ENCODE measurements around the gene ODC1.

ODC1 gene

DNA sequence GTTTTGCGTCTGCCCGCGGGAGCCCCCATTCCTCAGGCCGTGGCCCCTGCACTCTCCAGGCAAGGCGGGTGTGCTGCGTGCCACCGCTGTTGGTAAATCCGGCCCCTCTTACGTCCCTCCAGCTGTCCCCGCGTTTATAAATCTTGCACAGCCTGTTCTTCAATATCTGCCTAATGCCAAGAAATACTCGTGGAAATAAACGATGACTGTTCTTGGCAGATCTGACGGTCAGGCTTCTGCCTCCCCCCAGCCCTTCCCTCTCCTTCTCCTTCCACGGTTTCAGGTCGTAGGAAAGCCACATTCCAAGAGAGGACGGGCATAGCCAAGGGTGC lies 20.5 kb downstream of the ODC1 start:
- Histone ChIP-seq H3K4me1 (ENCODE audit: control insufficient read depth in 2 of 2, insufficient read depth in 2 of 2, low read length in 2 of 2) (peaks cover 15 to 30% of the 10 kb centered on the region in 2 donors), H3K27me3 (ENCODE audit: control insufficient read depth in 2 of 2, insufficient read depth in 2 of 2, low read length in 2 of 2) (no peaks in the 10 kb centered on the region), H3K36me3 (ENCODE audit: control insufficient read depth in 2 of 2, insufficient read depth in 2 of 2, low read length in 2 of 2) (peaks cover 24 to 28% of the 10 kb centered on the region in 2 donors), H3K9ac (ENCODE audit: low read depth in 1 of 2, low read length in 2 of 2) (no peak overlapping the region), H3K27ac (ENCODE audit: low read depth in 2 of 2, low read length in 2 of 2) (no peak overlapping the region), H3K9me3 (ENCODE audit: control insufficient read depth in 2 of 2, low read length in 2 of 2) (no peaks in the 10 kb centered on the region), H3K4me3 (ENCODE audit: low read length in 2 of 2) (no peak overlapping the region)

DNA sequence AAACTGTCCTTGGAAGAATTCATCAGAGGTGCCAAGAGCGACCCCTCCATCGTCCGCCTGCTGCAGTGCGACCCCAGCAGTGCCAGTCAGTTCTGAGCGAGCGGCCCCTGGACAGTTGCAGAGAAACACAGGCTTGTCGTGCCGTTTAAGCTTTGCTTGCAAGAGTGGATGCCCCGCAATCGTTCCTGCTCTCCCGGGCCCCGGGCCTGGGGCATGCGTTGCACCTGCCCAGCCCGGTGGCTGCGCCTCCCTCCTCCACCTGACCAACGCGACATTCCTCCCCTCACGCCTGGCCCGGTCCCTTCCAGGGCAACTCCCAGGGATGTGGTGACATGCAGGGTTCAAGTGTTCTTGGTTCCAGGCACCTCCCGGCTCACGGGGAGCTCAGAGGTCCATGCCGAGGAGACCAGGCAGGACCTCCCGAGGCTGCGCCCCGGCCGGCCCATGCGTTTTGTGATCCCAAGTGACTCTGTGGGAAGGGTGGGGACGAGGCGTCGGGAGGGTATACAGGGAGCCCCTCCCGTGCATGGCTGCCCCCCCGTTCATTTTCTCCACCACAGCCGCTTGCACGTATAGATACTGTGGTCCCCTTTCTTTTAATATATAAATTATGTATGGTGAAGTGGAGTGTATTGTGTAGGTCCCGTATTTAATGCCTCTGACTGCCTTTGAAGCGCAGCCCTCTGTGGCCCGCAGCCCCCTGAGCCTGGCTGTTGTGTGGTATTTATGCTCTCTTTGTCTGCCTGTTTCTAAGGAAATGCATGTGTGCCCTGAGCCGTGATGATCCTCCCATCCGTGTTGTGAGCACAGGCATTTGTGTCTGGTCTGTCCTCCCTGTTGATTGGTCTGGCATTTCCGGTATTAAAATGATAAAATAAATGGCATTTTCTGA lies 21.2 kb downstream of the ODC1 start:
- no peak overlapping the region for H3K9ac ChIP-seq (ENCODE audit: low read depth in 1 of 2, low read length in 2 of 2)
- H3K27ac ChIP-seq (ENCODE audit: low read depth in 2 of 2, low read length in 2 of 2): no peak overlapping the region
- no peaks in the 10 kb centered on the region for H3K9me3 ChIP-seq (ENCODE audit: control insufficient read depth in 2 of 2, low read length in 2 of 2)
- peaks cover 31 to 35% of the 10 kb centered on the region in 2 donors for H3K36me3 ChIP-seq (ENCODE audit: control insufficient read depth in 2 of 2, insufficient read depth in 2 of 2, low read length in 2 of 2)
- H3K4me3 ChIP-seq (ENCODE audit: low read length in 2 of 2): no peak overlapping the region
- H3K4me1 ChIP-seq (ENCODE audit: control insufficient read depth in 2 of 2, insufficient read depth in 2 of 2, low read length in 2 of 2): peaks cover 12 to 26% of the 10 kb centered on the region in 2 donors
- no peaks in the 10 kb centered on the region for H3K27me3 ChIP-seq (ENCODE audit: control insufficient read depth in 2 of 2, insufficient read depth in 2 of 2, low read length in 2 of 2)

DNA sequence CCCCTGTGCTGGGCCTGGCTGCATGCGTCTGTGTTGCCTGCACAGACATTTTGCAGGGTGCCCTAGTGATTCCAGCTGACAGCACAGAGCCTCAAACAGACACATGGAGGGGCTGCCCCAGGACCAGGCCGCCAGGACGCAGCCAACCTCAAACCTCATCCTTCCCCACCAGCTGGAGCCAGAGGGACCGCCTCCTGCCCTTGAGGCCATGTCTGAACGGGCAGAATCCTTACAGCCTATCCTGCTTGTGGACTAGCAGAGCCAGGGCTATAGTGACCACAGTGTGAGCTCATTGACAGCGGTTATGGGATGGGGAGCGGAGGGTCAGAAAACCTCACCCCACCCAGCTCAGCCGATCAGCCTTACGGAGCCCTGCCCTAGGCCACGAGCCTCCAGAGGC lies 22.4 kb downstream of the ODC1 start:
- H3K9me3 ChIP-seq (ENCODE audit: control insufficient read depth in 2 of 2, low read length in 2 of 2): no peaks in the 10 kb centered on the region
- H3K27me3 ChIP-seq (ENCODE audit: control insufficient read depth in 2 of 2, insufficient read depth in 2 of 2, low read length in 2 of 2): no peaks in the 10 kb centered on the region
- no peak overlapping the region for H3K4me3 ChIP-seq (ENCODE audit: low read length in 2 of 2)
- peaks cover 32 to 43% of the 10 kb centered on the region in 2 donors for H3K36me3 ChIP-seq (ENCODE audit: control insufficient read depth in 2 of 2, insufficient read depth in 2 of 2, low read length in 2 of 2)
- H3K9ac ChIP-seq (ENCODE audit: low read depth in 1 of 2, low read length in 2 of 2): no peak overlapping the region
- H3K4me1 ChIP-seq (ENCODE audit: control insufficient read depth in 2 of 2, insufficient read depth in 2 of 2, low read length in 2 of 2): peaks cover 3 to 14% of the 10 kb centered on the region in 2 donors
- H3K27ac ChIP-seq (ENCODE audit: low read depth in 2 of 2, low read length in 2 of 2): no peak overlapping the region

DNA sequence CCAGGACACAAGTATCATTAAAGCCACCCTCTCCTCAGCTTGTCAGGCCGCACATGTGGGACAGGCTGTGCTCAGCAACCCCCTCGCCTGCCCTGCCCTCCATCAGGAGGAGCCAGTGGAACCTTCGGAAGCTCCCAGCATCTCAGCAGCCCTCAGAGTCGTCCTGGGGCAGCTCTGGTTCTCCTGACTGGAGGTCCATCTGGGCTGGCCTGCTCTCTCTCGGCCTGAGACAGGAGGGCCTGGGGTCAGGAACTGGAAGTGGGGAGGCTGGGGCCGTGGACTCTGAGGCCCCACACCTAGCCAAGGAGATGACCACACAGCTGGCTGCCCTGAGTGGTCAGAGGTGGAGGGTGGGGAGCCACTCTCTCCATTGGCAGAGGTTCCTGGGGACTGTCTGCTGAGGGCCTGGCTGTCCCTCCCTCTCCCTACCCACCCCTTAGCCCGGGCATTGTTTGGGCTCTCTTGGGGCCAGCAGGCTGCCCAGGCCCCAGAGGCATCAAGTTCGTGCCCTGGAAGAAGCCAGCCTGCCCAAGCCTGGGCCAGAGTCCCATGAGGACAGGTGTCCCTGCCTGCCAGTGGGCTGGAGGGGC lies 23.1 kb downstream of the ODC1 start:
- H3K27ac ChIP-seq (ENCODE audit: low read depth in 2 of 2, low read length in 2 of 2): no peak overlapping the region
- H3K36me3 ChIP-seq (ENCODE audit: control insufficient read depth in 2 of 2, insufficient read depth in 2 of 2, low read length in 2 of 2): peaks cover 35 to 43% of the 10 kb centered on the region in 2 donors

DNA sequence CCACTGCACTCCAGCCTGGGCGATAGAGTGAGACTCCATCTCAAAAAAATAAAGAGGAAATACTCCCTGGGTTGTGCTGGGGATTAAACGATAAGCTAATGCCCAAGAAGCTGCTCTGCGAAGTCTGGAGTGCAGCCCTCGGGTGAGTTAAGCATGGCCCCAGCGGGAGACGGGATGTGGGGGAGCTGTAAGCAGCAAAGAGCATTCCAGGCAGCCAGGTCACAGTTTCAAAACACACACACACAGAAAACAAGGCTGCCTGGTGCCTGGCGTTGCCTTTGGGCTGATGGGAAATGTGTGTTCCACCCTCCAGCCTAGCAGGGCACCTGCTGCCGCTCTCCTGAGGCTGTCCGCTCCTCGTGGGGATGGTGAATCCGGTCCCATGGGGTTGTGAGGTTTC lies 24.1 kb downstream of the ODC1 start:
- no peak overlapping the region for H3K9ac ChIP-seq (ENCODE audit: low read depth in 1 of 2, low read length in 2 of 2)
- H3K4me3 ChIP-seq (ENCODE audit: low read length in 2 of 2): no peak overlapping the region
- H3K4me1 ChIP-seq (ENCODE audit: control insufficient read depth in 2 of 2, insufficient read depth in 2 of 2, low read length in 2 of 2): peaks cover 3 to 6% of the 10 kb centered on the region in 2 donors
- no peak overlapping the region for H3K27ac ChIP-seq (ENCODE audit: low read depth in 2 of 2, low read length in 2 of 2)
- H3K9me3 ChIP-seq (ENCODE audit: control insufficient read depth in 2 of 2, low read length in 2 of 2): no peaks in the 10 kb centered on the region
- H3K36me3 ChIP-seq (ENCODE audit: control insufficient read depth in 2 of 2, insufficient read depth in 2 of 2, low read length in 2 of 2): peaks cover 38 to 43% of the 10 kb centered on the region in 2 donors
- H3K27me3 ChIP-seq (ENCODE audit: control insufficient read depth in 2 of 2, insufficient read depth in 2 of 2, low read length in 2 of 2): no peaks in the 10 kb centered on the region

More for the DNA sequence above, 23.1 kb downstream of the ODC1 start:
- Histone ChIP-seq H3K9me3 (ENCODE audit: control insufficient read depth in 2 of 2, low read length in 2 of 2) (no peaks in the 10 kb centered on the region), H3K9ac (ENCODE audit: low read depth in 1 of 2, low read length in 2 of 2) (no peak overlapping the region), H3K4me3 (ENCODE audit: low read length in 2 of 2) (no peak overlapping the region), H3K27me3 (ENCODE audit: control insufficient read depth in 2 of 2, insufficient read depth in 2 of 2, low read length in 2 of 2) (no peaks in the 10 kb centered on the region), H3K4me1 (ENCODE audit: control insufficient read depth in 2 of 2, insufficient read depth in 2 of 2, low read length in 2 of 2) (peaks cover 3 to 8% of the 10 kb centered on the region in 2 donors)

DNA sequence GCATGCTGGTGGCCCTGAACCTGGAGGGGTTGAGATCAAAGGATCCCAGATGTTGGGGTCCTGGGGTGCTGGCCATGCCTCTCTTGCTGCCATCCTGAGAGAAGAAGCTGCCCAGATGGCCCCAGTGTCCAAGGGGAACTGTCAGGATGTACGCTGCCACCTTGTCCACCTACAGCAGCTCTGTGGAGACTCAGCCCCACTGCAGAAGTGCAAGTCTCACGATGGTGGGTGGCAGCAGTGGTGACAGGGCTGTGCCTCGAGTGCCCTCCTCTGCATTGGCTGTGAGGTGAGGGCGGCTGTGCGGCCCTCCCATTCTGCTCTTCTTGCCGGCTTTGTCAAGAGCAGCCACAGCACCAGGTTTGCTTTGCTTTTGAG lies 24.7 kb downstream of the ODC1 start:
- no peak overlapping the region for H3K4me3 ChIP-seq (ENCODE audit: low read length in 2 of 2)
- peaks cover 38 to 43% of the 10 kb centered on the region in 2 donors for H3K36me3 ChIP-seq (ENCODE audit: control insufficient read depth in 2 of 2, insufficient read depth in 2 of 2, low read length in 2 of 2)
- H3K4me1 ChIP-seq (ENCODE audit: control insufficient read depth in 2 of 2, insufficient read depth in 2 of 2, low read length in 2 of 2): peaks cover 1 to 4% of the 10 kb centered on the region in 2 donors
- H3K9ac ChIP-seq (ENCODE audit: low read depth in 1 of 2, low read length in 2 of 2): no peak overlapping the region
- H3K27ac ChIP-seq (ENCODE audit: low read depth in 2 of 2, low read length in 2 of 2): no peak overlapping the region
- H3K9me3 ChIP-seq (ENCODE audit: control insufficient read depth in 2 of 2, low read length in 2 of 2): no peaks in the 10 kb centered on the region
- H3K27me3 ChIP-seq (ENCODE audit: control insufficient read depth in 2 of 2, insufficient read depth in 2 of 2, low read length in 2 of 2): no peaks in the 10 kb centered on the region

DNA sequence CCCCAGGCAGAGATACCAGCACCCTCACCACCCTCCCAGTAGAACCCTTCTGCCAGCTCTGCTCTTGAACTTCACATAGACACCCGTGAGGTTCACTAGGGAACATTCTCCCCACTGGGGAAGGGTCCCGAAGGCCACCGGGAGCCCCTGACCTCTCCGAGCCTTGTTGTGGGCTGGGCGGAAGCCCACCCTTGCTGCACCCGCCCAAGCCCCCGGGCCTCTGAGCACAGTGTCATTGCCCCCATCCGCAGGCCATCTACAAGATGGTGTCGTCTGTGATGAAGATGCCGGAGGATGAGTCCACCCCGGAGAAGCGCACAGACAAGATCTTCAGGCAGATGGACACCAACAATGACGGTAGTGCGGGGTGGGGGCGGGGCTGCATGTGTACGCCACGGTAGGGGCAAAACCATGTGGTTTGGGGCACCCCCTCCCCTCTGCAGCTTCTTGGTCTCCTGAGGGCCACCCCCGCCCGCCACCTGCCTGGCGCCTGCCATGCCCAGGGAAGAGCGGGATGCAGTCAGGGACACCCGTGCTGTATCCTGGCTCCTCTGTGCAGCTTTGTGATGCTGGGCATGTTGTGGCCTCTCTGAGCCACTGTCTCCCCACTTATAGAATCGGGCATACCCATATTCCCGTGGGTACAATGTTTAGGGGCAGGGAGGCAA lies 25.3 kb downstream of the ODC1 start:
- peaks cover 0 to 3% of the 10 kb centered on the region in 2 donors for H3K4me1 ChIP-seq (ENCODE audit: control insufficient read depth in 2 of 2, insufficient read depth in 2 of 2, low read length in 2 of 2)
- H3K36me3 ChIP-seq (ENCODE audit: control insufficient read depth in 2 of 2, insufficient read depth in 2 of 2, low read length in 2 of 2): peaks cover 37 to 43% of the 10 kb centered on the region in 2 donors
- H3K9me3 ChIP-seq (ENCODE audit: control insufficient read depth in 2 of 2, low read length in 2 of 2): no peaks in the 10 kb centered on the region
- H3K27ac ChIP-seq (ENCODE audit: low read depth in 2 of 2, low read length in 2 of 2): no peak overlapping the region
- no peak overlapping the region for H3K4me3 ChIP-seq (ENCODE audit: low read length in 2 of 2)
- no peak overlapping the region for H3K9ac ChIP-seq (ENCODE audit: low read depth in 1 of 2, low read length in 2 of 2)
- no peaks in the 10 kb centered on the region for H3K27me3 ChIP-seq (ENCODE audit: control insufficient read depth in 2 of 2, insufficient read depth in 2 of 2, low read length in 2 of 2)

DNA sequence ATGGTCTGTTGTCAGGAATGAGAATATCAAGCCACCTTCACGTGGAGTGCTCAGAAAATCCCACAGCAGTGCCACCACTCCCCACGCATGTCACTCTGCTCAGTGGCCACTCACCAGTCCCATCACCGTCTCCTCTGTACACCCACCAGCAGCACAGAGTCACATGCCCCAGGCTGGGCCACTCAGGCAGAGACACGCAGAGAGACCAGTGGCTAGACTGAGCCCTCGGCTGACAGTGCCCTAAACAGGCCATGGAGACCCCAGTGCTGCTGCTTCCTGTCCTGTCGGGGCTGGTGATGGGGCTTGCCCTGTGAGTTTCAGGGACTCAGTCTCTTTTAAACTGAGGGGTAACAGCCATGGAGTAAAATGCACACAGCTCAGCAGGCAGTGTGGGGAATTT lies 25.9 kb downstream of the ODC1 start:
- Histone ChIP-seq H3K36me3 (ENCODE audit: control insufficient read depth in 2 of 2, insufficient read depth in 2 of 2, low read length in 2 of 2) (peaks cover 34 to 43% of the 10 kb centered on the region in 2 donors), H3K27me3 (ENCODE audit: control insufficient read depth in 2 of 2, insufficient read depth in 2 of 2, low read length in 2 of 2) (no peaks in the 10 kb centered on the region), H3K4me1 (ENCODE audit: control insufficient read depth in 2 of 2, insufficient read depth in 2 of 2, low read length in 2 of 2) (peaks cover 0 to 8% of the 10 kb centered on the region in 2 donors), H3K4me3 (ENCODE audit: low read length in 2 of 2) (no peak overlapping the region), H3K9ac (ENCODE audit: low read depth in 1 of 2, low read length in 2 of 2) (no peak overlapping the region), H3K9me3 (ENCODE audit: control insufficient read depth in 2 of 2, low read length in 2 of 2) (no peaks in the 10 kb centered on the region), H3K27ac (ENCODE audit: low read depth in 2 of 2, low read length in 2 of 2) (no peak overlapping the region)

DNA sequence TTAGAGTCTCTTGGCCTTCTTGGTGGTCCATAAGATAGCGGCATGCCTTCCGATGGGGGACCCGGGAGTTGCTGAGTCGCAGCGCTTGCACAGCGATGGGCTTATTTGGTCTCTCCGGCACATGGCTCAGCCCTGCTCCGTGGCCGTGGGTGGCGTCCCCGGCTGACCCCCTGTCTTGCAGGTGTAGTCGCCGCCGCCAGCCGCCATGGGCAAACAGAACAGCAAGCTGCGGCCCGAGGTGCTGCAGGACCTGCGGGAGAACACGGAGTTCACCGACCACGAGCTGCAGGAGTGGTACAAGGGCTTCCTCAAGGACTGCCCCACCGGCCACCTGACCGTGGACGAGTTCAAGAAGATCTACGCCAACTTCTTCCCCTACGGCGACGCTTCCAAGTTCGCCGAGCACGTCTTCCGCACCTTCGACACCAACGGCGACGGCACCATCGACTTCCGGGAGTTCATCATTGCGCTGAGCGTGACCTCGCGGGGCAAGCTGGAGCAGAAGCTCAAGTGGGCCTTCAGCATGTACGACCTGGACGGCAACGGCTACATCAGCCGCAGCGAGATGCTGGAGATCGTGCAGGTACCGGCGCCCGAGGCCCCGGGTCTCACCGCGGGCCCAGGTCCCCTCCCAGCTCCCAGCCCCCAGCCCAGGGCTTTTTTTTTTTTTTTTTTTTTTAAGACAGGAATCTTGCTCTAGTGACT lies 28.4 kb downstream of the ODC1 start:
- no peak overlapping the region for H3K9ac ChIP-seq (ENCODE audit: low read depth in 1 of 2, low read length in 2 of 2)
- no peaks in the 10 kb centered on the region for H3K9me3 ChIP-seq (ENCODE audit: control insufficient read depth in 2 of 2, low read length in 2 of 2)
- no peaks in the 10 kb centered on the region for H3K27me3 ChIP-seq (ENCODE audit: control insufficient read depth in 2 of 2, insufficient read depth in 2 of 2, low read length in 2 of 2)
- H3K4me3 ChIP-seq (ENCODE audit: low read length in 2 of 2): no peak overlapping the region
- H3K36me3 ChIP-seq (ENCODE audit: control insufficient read depth in 2 of 2, insufficient read depth in 2 of 2, low read length in 2 of 2): peaks cover 25 to 26% of the 10 kb centered on the region in 2 donors
- H3K27ac ChIP-seq (ENCODE audit: low read depth in 2 of 2, low read length in 2 of 2): no peak overlapping the region
- H3K4me1 ChIP-seq (ENCODE audit: control insufficient read depth in 2 of 2, insufficient read depth in 2 of 2, low read length in 2 of 2): peaks cover 9 to 18% of the 10 kb centered on the region in 2 donors
